Measurements from ENCODE around the gene RNPS1. TPM values are rescaled to one million over a fixed set of nuclear protein-coding genes. Genes with fewer than 3 reads are reported as not detected.

The RNPS1 gene
- 100 to 1,000 TPM; 238 to 325 (median 252) TPM for polyA plus RNA-seq (ENCODE audit: low read depth in 6 of 6)

- Mint-ChIP-seq H3K27ac (peak within 1 kb of the TSS; percentile 98 to 100 (median 98)), H3K36me3 (no peaks in the 10 kb centered on the region), H3K9me3 (no peaks in the 10 kb centered on the region), H3K4me1 (peaks cover 24 to 51% (median 43%) of the 10 kb centered on the region in 3 donors), H3K4me3 (peak within 1 kb of the TSS; percentile 93 to 98 (median 96)), H3K27me3 (no peaks in the 10 kb centered on the region)
- DNase-seq: peak; percentile 98
- peak; percentile 86 to 87 for ATAC-seq (ENCODE audit: low read depth in 2 of 2)
These were observed at the start of gene RNPS1 for GRCh38 chr16:2267913-2268666. RNPS1 (minus strand) TSS chr16:2268126; CDS start chr16:2264643, 3,483 bp downstream.

GRCh38 chr16:2317231-2318020, 49.5 kb upstream of the RNPS1 start:
- DNase-seq: no peak
- Mint-ChIP-seq H3K27me3 (peaks cover 0 to 6% (median 0%) of the 10 kb centered on the region in 3 donors), H3K27ac (peak overlapping the region in 1 of 6 donors; percentile 37), H3K4me1 (no peaks in the 10 kb centered on the region), H3K4me3 (peak overlapping the region in 1 of 8 donors; percentile 59), H3K9me3 (no peaks in the 10 kb centered on the region), H3K36me3 (no peaks in the 10 kb centered on the region)
- no peak for ATAC-seq (ENCODE audit: low read depth in 2 of 2)

GRCh38 chr16:2308089-2308962, 40.4 kb upstream of the RNPS1 start:
- H3K27ac Mint-ChIP-seq: peak overlapping the region in 1 of 6 donors; percentile 37
- H3K4me3 Mint-ChIP-seq: no peak overlapping the region
- H3K36me3 Mint-ChIP-seq: no peaks in the 10 kb centered on the region
- ATAC-seq (ENCODE audit: low read depth in 2 of 2) (no peak), DNase-seq (no peak)
- H3K4me1 Mint-ChIP-seq: no peaks in the 10 kb centered on the region
- H3K27me3 Mint-ChIP-seq: peaks cover 0 to 12% (median 0%) of the 10 kb centered on the region in 3 donors
- no peaks in the 10 kb centered on the region for H3K9me3 Mint-ChIP-seq

GRCh38 chr16:2299915-2300192, 31.9 kb upstream of the RNPS1 start:
- ATAC-seq (ENCODE audit: low read depth in 2 of 2) (no peak), DNase-seq (no peak)
- Mint-ChIP-seq H3K27me3 (no peaks in the 10 kb centered on the region), H3K4me3 (no peak overlapping the region), H3K9me3 (no peaks in the 10 kb centered on the region), H3K4me1 (no peaks in the 10 kb centered on the region), H3K27ac (no peak overlapping the region), H3K36me3 (no peaks in the 10 kb centered on the region)

- Mint-ChIP-seq H3K9me3 (no peaks in the 10 kb centered on the region), H3K4me3 (no peak overlapping the region), H3K27ac (no peak overlapping the region), H3K27me3 (no peaks in the 10 kb centered on the region), H3K36me3 (no peaks in the 10 kb centered on the region), H3K4me1 (no peaks in the 10 kb centered on the region)
- DNase-seq: no peak
- ATAC-seq (ENCODE audit: low read depth in 2 of 2): no peak
These were observed 31.4 kb upstream of the RNPS1 start for GRCh38 chr16:2299121-2299914.

GRCh38 chr16:2298621-2299020, 30.7 kb upstream of the RNPS1 start:
- DNase-seq (no peak), ATAC-seq (ENCODE audit: low read depth in 2 of 2) (no peak)
- Mint-ChIP-seq H3K27me3 (no peaks in the 10 kb centered on the region), H3K9me3 (no peaks in the 10 kb centered on the region), H3K27ac (peak overlapping the region in 1 of 6 donors; percentile 11), H3K4me3 (no peak overlapping the region), H3K4me1 (no peaks in the 10 kb centered on the region), H3K36me3 (no peaks in the 10 kb centered on the region)

GRCh38 chr16:2297506-2297860, 29.6 kb upstream of the RNPS1 start:
- Mint-ChIP-seq H3K27me3 (no peaks in the 10 kb centered on the region), H3K9me3 (no peaks in the 10 kb centered on the region), H3K27ac (no peak overlapping the region), H3K36me3 (no peaks in the 10 kb centered on the region), H3K4me3 (no peak overlapping the region), H3K4me1 (no peaks in the 10 kb centered on the region)
- DNase-seq (no peak), ATAC-seq (ENCODE audit: low read depth in 2 of 2) (no peak)

- no peak overlapping the region for H3K27ac Mint-ChIP-seq
These were observed 29.0 kb upstream of the RNPS1 start for GRCh38 chr16:2296661-2297505.

GRCh38 chr16:2295056-2295798, 27.3 kb upstream of the RNPS1 start:
- no peaks in the 10 kb centered on the region for H3K4me1 Mint-ChIP-seq
- H3K27ac Mint-ChIP-seq: peak overlapping the region in 1 of 6 donors; percentile 16
- DNase-seq (no peak), ATAC-seq (ENCODE audit: low read depth in 2 of 2) (peak in 1 of 2 donors; percentile 45)
- no peaks in the 10 kb centered on the region for H3K27me3 Mint-ChIP-seq
- H3K36me3 Mint-ChIP-seq: no peaks in the 10 kb centered on the region
- no peak overlapping the region for H3K4me3 Mint-ChIP-seq
- no peaks in the 10 kb centered on the region for H3K9me3 Mint-ChIP-seq

More at GRCh38 chr16:2296661-2297505, 29.0 kb upstream of the RNPS1 start:
- no peak for ATAC-seq (ENCODE audit: low read depth in 2 of 2)
- Mint-ChIP-seq H3K36me3 (no peaks in the 10 kb centered on the region), H3K4me1 (no peaks in the 10 kb centered on the region), H3K4me3 (no peak overlapping the region), H3K9me3 (no peaks in the 10 kb centered on the region), H3K27me3 (no peaks in the 10 kb centered on the region)
- DNase-seq: no peak

GRCh38 chr16:2292221-2292620, 24.3 kb upstream of the RNPS1 start:
- no peak overlapping the region for H3K4me3 Mint-ChIP-seq
- no peak for ATAC-seq (ENCODE audit: low read depth in 2 of 2)
- no peaks in the 10 kb centered on the region for H3K27me3 Mint-ChIP-seq
- no peaks in the 10 kb centered on the region for H3K9me3 Mint-ChIP-seq
- DNase-seq: no peak
- H3K4me1 Mint-ChIP-seq: no peaks in the 10 kb centered on the region
- no peaks in the 10 kb centered on the region for H3K36me3 Mint-ChIP-seq
- H3K27ac Mint-ChIP-seq: no peak overlapping the region

- H3K9me3 Mint-ChIP-seq: no peaks in the 10 kb centered on the region
- no peaks in the 10 kb centered on the region for H3K27me3 Mint-ChIP-seq
- H3K4me1 Mint-ChIP-seq: no peaks in the 10 kb centered on the region
- H3K36me3 Mint-ChIP-seq: no peaks in the 10 kb centered on the region
- H3K4me3 Mint-ChIP-seq: no peak overlapping the region
- DNase-seq (no peak), ATAC-seq (ENCODE audit: low read depth in 2 of 2) (no peak)
- no peak overlapping the region for H3K27ac Mint-ChIP-seq
These were observed 21.4 kb upstream of the RNPS1 start for GRCh38 chr16:2289282-2289681.

GRCh38 chr16:2288726-2289125, 20.8 kb upstream of the RNPS1 start:
- Mint-ChIP-seq H3K27ac (no peak overlapping the region), H3K4me1 (no peaks in the 10 kb centered on the region), H3K9me3 (no peaks in the 10 kb centered on the region), H3K36me3 (no peaks in the 10 kb centered on the region), H3K4me3 (no peak overlapping the region), H3K27me3 (peaks cover 0 to 3% (median 0%) of the 10 kb centered on the region in 3 donors)
- ATAC-seq (ENCODE audit: low read depth in 2 of 2) (no peak), DNase-seq (no peak)

All from naive B cell (primary cell).